ENCODE data around the gene RXRA. TPM values are rescaled to one million over a fixed set of nuclear protein-coding genes. Genes with fewer than 3 reads are reported as not detected.
A peak's percentile ranks its signal among the peaks of the same experiment; 100 is the strongest.

RXRA gene
- total RNA-seq, 1 donor from 2014 or later, result 20.5 TPM

GRCh38 chr9:134419000-134419683 is 92.9 kb downstream of the RXRA start:
- Mint-ChIP-seq H3K9me3 (ENCODE audit: unreplicated experiment) (peaks cover 8% of the 10 kb centered on the region), H3K27me3 (ENCODE audit: unreplicated experiment) (peaks cover 2% of the 10 kb centered on the region), H3K4me3 (ENCODE audit: unreplicated experiment) (no peak overlapping the region), H3K36me3 (ENCODE audit: unreplicated experiment) (no peaks in the 10 kb centered on the region), H3K27ac (ENCODE audit: unreplicated experiment) (peak overlapping the region; percentile 33), H3K4me1 (ENCODE audit: low read depth, unreplicated experiment) (peaks cover 5% of the 10 kb centered on the region)
- no peak for TF ChIP-seq CTCF (IDR thresholded peaks at IDR 0.05; ENCODE audit: partially characterized antibody, unreplicated experiment)
- DNase-seq, result no peak

DNA sequence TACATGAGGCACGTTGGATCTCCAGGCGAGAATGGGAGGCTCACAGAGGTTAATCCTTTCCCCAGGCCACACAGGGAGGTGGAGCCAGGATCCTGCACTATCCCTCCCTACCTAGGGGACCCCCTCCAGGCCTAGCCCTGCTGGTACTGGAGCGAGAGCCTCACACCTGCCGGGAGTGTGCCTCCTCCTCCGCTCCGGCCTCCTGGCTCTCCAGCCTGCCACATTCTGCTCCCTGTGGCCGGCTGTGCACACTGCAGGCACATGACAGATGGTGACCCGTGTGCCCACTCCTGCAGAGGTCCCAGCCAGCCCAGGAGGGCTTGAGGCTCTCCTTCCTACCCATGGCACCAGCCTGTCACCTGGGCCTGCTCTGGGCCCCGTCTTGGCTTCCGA is 93.4 kb downstream of the RXRA start:
- peak; percentile 67 for DNase-seq
- H3K27ac Mint-ChIP-seq (ENCODE audit: unreplicated experiment), result peak overlapping the region; percentile 33
- H3K36me3 Mint-ChIP-seq (ENCODE audit: unreplicated experiment), result no peaks in the 10 kb centered on the region
- H3K4me1 Mint-ChIP-seq (ENCODE audit: low read depth, unreplicated experiment), result peaks cover 5% of the 10 kb centered on the region
- peak; percentile 66 for TF ChIP-seq CTCF (IDR thresholded peaks at IDR 0.05; ENCODE audit: partially characterized antibody, unreplicated experiment)
- peaks cover 2% of the 10 kb centered on the region for H3K27me3 Mint-ChIP-seq (ENCODE audit: unreplicated experiment)
- no peak overlapping the region for H3K4me3 Mint-ChIP-seq (ENCODE audit: unreplicated experiment)
- H3K9me3 Mint-ChIP-seq (ENCODE audit: unreplicated experiment), result peaks cover 8% of the 10 kb centered on the region

DNA sequence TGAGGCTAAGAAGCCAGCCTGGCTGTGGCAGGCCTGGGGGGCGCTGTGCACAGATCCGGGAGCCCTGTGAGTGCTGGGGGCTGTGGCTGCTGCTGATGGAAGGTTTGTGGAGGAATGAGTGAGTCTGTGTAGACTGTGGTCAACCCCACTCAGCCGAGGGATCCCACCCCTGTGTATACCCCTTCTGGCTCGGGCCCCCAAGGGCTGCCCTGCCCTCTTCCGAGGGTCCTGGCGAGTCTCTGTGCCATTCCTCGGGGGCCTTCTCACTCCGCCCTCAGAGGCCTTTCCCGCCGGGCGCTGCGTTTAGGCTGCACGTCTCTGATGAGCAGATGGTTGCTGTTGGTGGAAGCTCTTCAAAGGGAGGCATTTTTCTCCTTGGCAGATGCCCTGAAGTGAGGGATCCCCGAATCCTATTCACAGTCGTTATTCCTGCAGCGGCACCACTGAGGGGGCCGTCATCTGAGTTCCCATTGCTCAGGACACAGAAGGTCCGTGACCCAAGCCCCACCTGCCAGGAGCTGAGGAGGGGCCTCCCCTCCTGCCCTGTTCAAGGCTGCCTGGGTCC is 94.1 kb downstream of the RXRA start:
- Mint-ChIP-seq H3K27ac (ENCODE audit: unreplicated experiment) (peak overlapping the region; percentile 55), H3K4me3 (ENCODE audit: unreplicated experiment) (no peak overlapping the region), H3K9me3 (ENCODE audit: unreplicated experiment) (peaks cover 8% of the 10 kb centered on the region), H3K27me3 (ENCODE audit: unreplicated experiment) (peaks cover 2% of the 10 kb centered on the region), H3K4me1 (ENCODE audit: low read depth, unreplicated experiment) (peaks cover 5% of the 10 kb centered on the region), H3K36me3 (ENCODE audit: unreplicated experiment) (no peaks in the 10 kb centered on the region)
- no peak for TF ChIP-seq CTCF (IDR thresholded peaks at IDR 0.05; ENCODE audit: partially characterized antibody, unreplicated experiment)
- no peak for DNase-seq

GRCh38 chr9:134420974-134421432 is 94.7 kb downstream of the RXRA start:
- no peak for DNase-seq
- Mint-ChIP-seq H3K9me3 (ENCODE audit: unreplicated experiment) (peaks cover 8% of the 10 kb centered on the region), H3K4me1 (ENCODE audit: low read depth, unreplicated experiment) (peaks cover 5% of the 10 kb centered on the region), H3K36me3 (ENCODE audit: unreplicated experiment) (no peaks in the 10 kb centered on the region), H3K4me3 (ENCODE audit: unreplicated experiment) (no peak overlapping the region), H3K27ac (ENCODE audit: unreplicated experiment) (peak overlapping the region; percentile 55), H3K27me3 (ENCODE audit: unreplicated experiment) (peaks cover 2% of the 10 kb centered on the region)
- no peak for TF ChIP-seq CTCF (IDR thresholded peaks at IDR 0.05; ENCODE audit: partially characterized antibody, unreplicated experiment)

GRCh38 chr9:134421888-134422287 is 95.6 kb downstream of the RXRA start:
- no peak for DNase-seq
- H3K36me3 Mint-ChIP-seq (ENCODE audit: unreplicated experiment), result no peaks in the 10 kb centered on the region
- TF ChIP-seq CTCF (IDR thresholded peaks at IDR 0.05; ENCODE audit: partially characterized antibody, unreplicated experiment), result no peak
- H3K4me1 Mint-ChIP-seq (ENCODE audit: low read depth, unreplicated experiment), result peaks cover 5% of the 10 kb centered on the region
- no peak overlapping the region for H3K27ac Mint-ChIP-seq (ENCODE audit: unreplicated experiment)
- peaks cover 2% of the 10 kb centered on the region for H3K27me3 Mint-ChIP-seq (ENCODE audit: unreplicated experiment)
- peaks cover 8% of the 10 kb centered on the region for H3K9me3 Mint-ChIP-seq (ENCODE audit: unreplicated experiment)
- no peak overlapping the region for H3K4me3 Mint-ChIP-seq (ENCODE audit: unreplicated experiment)

Measured in glutamatergic neuron (in vitro differentiated cells).